Eye (tissue), 1 donor: ENCODE measurements around the gene CDH24.
A peak's percentile ranks its signal among the peaks of the same experiment; 100 is the strongest.
"Not testable (repeated sequence)": the region's sequence is repeated elsewhere in the genome, so short reads cannot be mapped to it uniquely, and the experiment has no call there.

Source experiments
- DNase-seq: peaks from one replicate; pipeline ENCODE4 v3.0.0-alpha.2; 2015

The CDH24 gene

DNA sequence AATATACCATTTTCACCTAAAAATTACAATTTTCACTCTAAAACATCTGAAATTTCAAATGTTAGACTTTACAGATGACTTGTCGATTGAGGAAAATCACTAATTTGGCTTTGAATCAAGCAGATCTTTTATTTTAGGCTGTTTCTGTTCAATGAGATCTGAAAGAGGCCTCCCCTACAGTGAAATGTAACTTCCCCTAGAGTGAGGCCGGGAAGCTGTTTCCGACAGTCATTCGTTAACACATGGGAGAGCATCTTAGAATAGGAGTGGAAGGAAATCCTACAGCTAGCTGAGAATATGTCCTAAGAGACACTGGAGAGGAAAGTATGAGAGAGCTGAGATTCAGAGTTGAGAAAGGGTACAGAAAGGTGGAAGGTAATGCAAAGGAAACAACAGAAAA, 41.7 kb downstream of the CDH24 start:
- DNase-seq: no peak

GRCh38 chr14:23013749-23014054, 43.6 kb downstream of the CDH24 start:
- not testable (repeated sequence) for DNase-seq

GRCh38 chr14:23013054-23013748, 44.1 kb downstream of the CDH24 start:
- DNase-seq: no peak

DNA sequence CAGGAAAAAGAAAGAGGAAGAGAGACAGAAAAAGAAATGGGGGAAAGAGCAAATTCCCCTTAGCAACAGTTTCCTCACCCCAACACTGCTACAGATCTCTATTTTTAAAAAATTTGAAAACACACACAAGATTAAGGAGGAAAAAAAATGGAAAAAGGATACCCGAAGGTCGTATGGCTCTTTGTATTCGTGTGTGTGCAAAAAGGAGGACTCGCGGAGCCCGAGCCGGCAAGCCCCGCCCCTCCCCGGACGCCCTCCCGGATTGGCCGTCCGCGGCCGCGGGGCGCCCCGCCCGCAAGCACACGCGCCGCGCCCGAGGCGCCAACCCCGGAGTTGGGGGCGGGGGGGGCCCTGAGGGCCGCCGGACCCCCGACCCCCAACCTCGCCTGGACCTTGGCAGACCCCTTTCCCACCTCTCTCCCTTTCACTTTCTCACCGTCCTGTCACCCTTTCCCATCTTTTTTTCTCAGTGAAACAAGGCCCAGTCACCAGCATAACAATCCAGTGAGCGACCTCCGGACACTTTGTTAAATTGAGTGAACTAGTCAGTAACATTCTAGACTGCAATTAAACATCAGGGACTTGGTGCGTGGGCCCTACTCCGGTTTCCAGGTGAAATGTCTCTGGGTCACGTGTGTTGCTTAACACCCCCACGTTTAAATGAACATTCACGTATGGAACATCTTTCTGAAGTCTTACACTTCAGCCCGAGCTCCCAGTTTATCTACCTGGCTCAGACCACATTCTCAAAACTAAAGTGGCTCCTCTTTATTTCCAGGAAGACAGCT, 47.2 kb downstream of the CDH24 start, which contains the start of gene C14orf93:
Gene C14orf93 (minus strand): TSS at position 205 of the 788 bp plus-strand sequence. CDS start 11,120 bp downstream, outside the sequence.
- peak; percentile 88 for DNase-seq

DNA sequence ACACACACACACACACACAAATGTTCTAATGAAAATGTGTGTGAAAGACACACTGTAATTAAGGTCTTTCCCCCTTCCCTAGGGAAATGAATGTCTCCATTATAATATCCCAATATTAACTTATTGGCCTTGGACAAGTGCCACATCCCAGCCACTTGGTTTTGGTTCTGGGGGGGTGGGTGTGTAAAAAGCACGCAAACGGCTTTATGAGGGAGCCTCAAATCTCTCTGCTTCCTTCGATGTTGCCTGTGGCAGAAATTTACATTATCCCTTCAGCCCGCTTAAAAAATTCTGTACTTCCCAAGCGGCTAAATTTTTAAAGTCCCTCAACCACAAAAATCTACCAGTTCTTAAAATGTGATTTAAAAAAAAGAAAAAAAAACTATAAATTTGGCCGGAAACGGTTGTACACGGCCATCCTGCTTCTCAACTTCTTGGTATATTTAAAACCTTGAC, 47.8 kb downstream of the CDH24 start:
- no peak for DNase-seq

GRCh38 chr14:23008831-23009230, 48.5 kb downstream of the CDH24 start:
- peak; percentile 18 for DNase-seq

- peak; percentile 99 for DNase-seq
Measured at GRCh38 chr14:23006544-23007419, 50.5 kb downstream of the CDH24 start.

- DNase-seq: no peak
Measured at GRCh38 chr14:23006188-23006534, 51.2 kb downstream of the CDH24 start.

DNA sequence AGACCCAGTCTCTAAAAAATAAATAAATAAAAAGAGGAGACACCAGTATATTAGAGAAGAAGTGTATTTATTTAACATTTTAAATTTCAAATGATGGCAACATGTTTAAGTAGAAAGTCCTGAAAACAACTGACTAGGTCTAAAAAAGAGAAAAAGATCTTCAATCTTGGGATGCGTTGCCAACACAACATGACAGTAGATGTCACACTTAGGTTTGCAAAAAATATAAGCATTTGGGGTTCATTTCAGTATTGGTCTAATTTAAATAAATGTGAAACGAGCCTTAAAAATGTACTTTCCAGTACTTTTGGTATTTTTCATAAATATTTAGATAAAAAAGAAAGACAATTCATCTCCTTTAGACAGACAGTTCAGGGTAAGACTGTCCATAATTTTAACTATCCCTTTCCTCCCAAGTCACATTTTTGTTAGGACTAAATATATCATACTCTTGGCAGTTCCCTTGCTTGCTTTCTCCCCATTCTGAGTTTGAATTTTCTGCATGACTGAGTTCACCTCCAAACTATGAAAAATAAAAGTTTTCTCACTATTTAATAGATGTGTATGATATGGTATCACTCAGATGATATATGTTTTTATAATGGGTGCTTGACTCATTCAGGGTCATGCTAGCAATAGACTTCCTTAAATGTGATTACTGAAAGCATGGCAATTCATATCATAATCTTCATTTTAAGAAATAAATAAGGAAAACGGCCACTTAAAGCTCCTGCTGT, 51.7 kb downstream of the CDH24 start:
- no peak for DNase-seq

DNA sequence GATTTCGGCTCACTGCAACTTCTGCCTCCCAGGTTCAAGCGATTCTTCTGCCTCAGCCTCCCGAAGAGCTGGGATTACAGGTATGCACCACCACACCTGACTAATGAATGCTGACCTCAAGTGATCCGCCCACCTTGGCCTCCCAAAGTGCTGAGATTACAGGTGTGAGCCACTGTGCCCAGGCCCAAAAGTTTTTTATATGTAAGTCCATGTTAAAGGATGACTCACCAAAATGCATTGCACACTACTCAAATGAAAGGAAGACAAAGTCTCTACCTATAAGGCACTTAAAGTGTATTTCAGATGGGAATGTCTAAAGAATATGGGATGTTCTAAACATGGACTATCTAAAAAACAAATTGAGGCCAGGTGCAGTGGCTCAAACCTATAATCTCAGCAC, 53.0 kb downstream of the CDH24 start:
- not testable (repeated sequence) for DNase-seq

GRCh38 chr14:23002592-23002991, 54.7 kb downstream of the CDH24 start:
- no peak for DNase-seq

GRCh38 chr14:23000860-23001259, 56.5 kb downstream of the CDH24 start:
- DNase-seq: no peak

- no peak for DNase-seq
Measured at GRCh38 chr14:22998329-22999012, 58.8 kb downstream of the CDH24 start.

DNA sequence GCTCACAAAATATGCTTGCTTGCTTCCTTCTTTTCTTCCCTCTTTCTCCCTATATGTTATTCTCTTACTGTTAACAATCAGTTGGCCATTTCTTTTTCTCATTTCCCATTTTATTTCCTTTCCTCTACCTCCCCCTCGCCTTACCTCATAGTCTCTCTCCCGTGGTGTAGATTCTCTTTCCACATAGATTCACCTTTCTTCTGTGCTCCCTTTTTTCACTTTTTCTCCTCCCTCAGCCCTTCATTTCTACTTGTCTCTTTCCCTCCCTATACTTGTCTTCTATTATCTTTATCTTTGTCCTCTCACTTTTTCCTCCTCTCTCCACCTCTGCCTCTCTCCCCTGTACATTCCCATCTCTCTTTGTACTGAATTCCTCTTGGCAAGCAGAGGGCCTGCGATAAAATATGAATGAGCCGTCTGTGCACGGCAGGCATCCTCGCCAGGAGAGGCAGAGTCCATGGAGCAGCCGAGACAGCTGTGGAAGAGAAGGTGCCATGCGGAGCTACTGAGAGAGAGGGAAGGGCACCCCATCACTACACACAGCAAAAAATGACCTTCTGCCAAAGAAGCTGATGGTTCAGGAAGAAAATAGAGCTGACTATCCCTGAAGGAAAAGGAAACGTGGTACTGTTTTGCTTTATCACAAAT, 59.5 kb downstream of the CDH24 start:
- peak; percentile 51 for DNase-seq
